SJCRH30 (cell line): ENCODE data around the gene SYNE3. TPM values are rescaled to one million over a fixed set of nuclear protein-coding genes. Genes with fewer than 3 reads are reported as not detected.

ENCODE experiments used
- DNase-seq, 2 experiments: peaks; one replicate each; pipeline ENCODE4 v3.0.0-alpha.2; 2015 to 2020
- H3K27ac ChIP-seq: fragments of 250-450 bp; sonication (Bioruptor Pico); 2 replicates; pipeline ENCODE4 v1.5.1; 2020; ENCODE audit warnings: mild to moderate bottlenecking, moderate library complexity
- H3K27me3 ChIP-seq: fragments of 250-450 bp; sonication (Bioruptor Pico); 2 replicates; pipeline ENCODE4 v1.5.1; 2020; ENCODE audit warnings: mild to moderate bottlenecking, moderate library complexity
- H3K36me3 ChIP-seq: fragments of 250-450 bp; sonication (Bioruptor Pico); 2 replicates; pipeline ENCODE4 v1.5.1; 2020; ENCODE audit warnings: mild to moderate bottlenecking, moderate library complexity
- H3K4me1 ChIP-seq: fragments of 250-450 bp; sonication (Bioruptor Pico); 2 replicates; pipeline ENCODE4 v1.5.1; 2020; ENCODE audit warnings: mild to moderate bottlenecking, moderate library complexity
- H3K4me3 ChIP-seq: fragments of 250-450 bp; sonication (Bioruptor Pico); 2 replicates; pipeline ENCODE4 v1.5.1; 2020; ENCODE audit warnings: mild to moderate bottlenecking, moderate library complexity
- H3K9me3 ChIP-seq: fragments of 250-450 bp; sonication (Bioruptor Pico); replicated peaks from 2 replicates; pipeline ENCODE4 v1.5.1; 2020; ENCODE audit warnings: mild to moderate bottlenecking, moderate library complexity
- total RNA-seq: library from RNA; depleted of rRNA; stranded (reverse); fragments of >200 nt; shearing (Covaris generic); gene quantifications from 2 replicates; pipeline ENCODE4 v1.2.3, GENCODE V29; 2014

The SYNE3 gene
- total RNA-seq, 1 experiment from 2014 or later, result 34.5 TPM

- H3K9me3 ChIP-seq, result no peaks in the 10 kb centered on the region
- H3K27me3 ChIP-seq, result no peaks in the 10 kb centered on the region
- no peak overlapping the region for H3K4me3 ChIP-seq
- H3K27ac ChIP-seq, result no peak overlapping the region
- no peaks in the 10 kb centered on the region for H3K36me3 ChIP-seq
- DNase-seq, result no peak
- peaks cover 3% of the 10 kb centered on the region; the same call in 1 of the 2 replicates for H3K4me1 ChIP-seq
These were observed 6.8 kb upstream of the SYNE3 start for GRCh38 chr14:95523051-95523814.

- no peaks in the 10 kb centered on the region for H3K36me3 ChIP-seq
- H3K27me3 ChIP-seq, result no peaks in the 10 kb centered on the region
- H3K4me3 ChIP-seq, result no peak overlapping the region
- no peaks in the 10 kb centered on the region for H3K9me3 ChIP-seq
- DNase-seq, result no peak
- H3K4me1 ChIP-seq, result peaks cover 8% of the 10 kb centered on the region; the same call in 1 of the 2 replicates
- no peak overlapping the region for H3K27ac ChIP-seq
These were observed 6.1 kb upstream of the SYNE3 start for GRCh38 chr14:95522556-95522955.

GRCh38 chr14:95522116-95522515 is 5.7 kb upstream of the SYNE3 start:
- Histone ChIP-seq H3K4me1 (peaks cover 9% of the 10 kb centered on the region; the same call in 1 of the 2 replicates), H3K9me3 (no peaks in the 10 kb centered on the region), H3K36me3 (no peaks in the 10 kb centered on the region), H3K27ac (no peak overlapping the region), H3K4me3 (no peak overlapping the region), H3K27me3 (no peaks in the 10 kb centered on the region)
- no peak for DNase-seq

- Histone ChIP-seq H3K9me3 (no peaks in the 10 kb centered on the region), H3K36me3 (no peaks in the 10 kb centered on the region), H3K27ac (no peak overlapping the region), H3K27me3 (no peaks in the 10 kb centered on the region), H3K4me3 (no peak overlapping the region), H3K4me1 (peaks cover 8% of the 10 kb centered on the region; the same call in 1 of the 2 replicates)
- DNase-seq, result no peak
These were observed 4.6 kb upstream of the SYNE3 start for GRCh38 chr14:95521001-95521400.

GRCh38 chr14:95520346-95520745 is 3.9 kb upstream of the SYNE3 start:
- no peak overlapping the region for H3K4me3 ChIP-seq
- H3K27me3 ChIP-seq, result no peaks in the 10 kb centered on the region
- peaks cover 8% of the 10 kb centered on the region; the same call in 1 of the 2 replicates for H3K4me1 ChIP-seq
- no peak overlapping the region for H3K27ac ChIP-seq
- no peaks in the 10 kb centered on the region for H3K9me3 ChIP-seq
- no peaks in the 10 kb centered on the region for H3K36me3 ChIP-seq
- DNase-seq, result no peak

GRCh38 chr14:95519699-95520098 is 3.2 kb upstream of the SYNE3 start:
- Histone ChIP-seq H3K4me1 (peaks cover 8% of the 10 kb centered on the region; the same call in 1 of the 2 replicates), H3K27me3 (no peaks in the 10 kb centered on the region), H3K9me3 (no peaks in the 10 kb centered on the region), H3K36me3 (no peaks in the 10 kb centered on the region), H3K27ac (no peak overlapping the region), H3K4me3 (no peak overlapping the region)
- no peak for DNase-seq

- H3K27me3 ChIP-seq, result no peaks in the 10 kb centered on the region
- no peak overlapping the region for H3K27ac ChIP-seq
- no peaks in the 10 kb centered on the region for H3K36me3 ChIP-seq
- H3K4me3 ChIP-seq, result no peak overlapping the region
- DNase-seq, result no peak
- H3K4me1 ChIP-seq, result peaks cover 19% of the 10 kb centered on the region
- no peaks in the 10 kb centered on the region for H3K9me3 ChIP-seq
These were observed 1.7 kb upstream of the SYNE3 start for GRCh38 chr14:95518045-95518751.

GRCh38 chr14:95515596-95516552 is 576 bp downstream of the SYNE3 start:
- H3K9me3 ChIP-seq, result no peaks in the 10 kb centered on the region
- H3K36me3 ChIP-seq, result peaks cover 6% of the 10 kb centered on the region; the same call in 1 of the 2 replicates
- peak overlapping the region; percentile 79 for H3K4me3 ChIP-seq
- H3K4me1 ChIP-seq, result peaks cover 23% of the 10 kb centered on the region
- no peaks in the 10 kb centered on the region for H3K27me3 ChIP-seq
- peak overlapping the region; percentile 91 for H3K27ac ChIP-seq
- peak; percentile 83 for DNase-seq

GRCh38 chr14:95515080-95515489 is 1.4 kb downstream of the SYNE3 start:
- peak; percentile 97 to 98 for DNase-seq
- peaks cover 23% of the 10 kb centered on the region for H3K4me1 ChIP-seq
- no peaks in the 10 kb centered on the region for H3K27me3 ChIP-seq
- H3K36me3 ChIP-seq, result peaks cover 6% of the 10 kb centered on the region; the same call in 1 of the 2 replicates
- peak overlapping the region; percentile 79 for H3K4me3 ChIP-seq
- H3K27ac ChIP-seq, result peak overlapping the region; percentile 91
- H3K9me3 ChIP-seq, result no peaks in the 10 kb centered on the region

- peaks cover 23% of the 10 kb centered on the region for H3K4me1 ChIP-seq
- H3K27ac ChIP-seq, result peak overlapping the region; percentile 91
- H3K36me3 ChIP-seq, result peaks cover 10% of the 10 kb centered on the region; the same call in 1 of the 2 replicates
- H3K9me3 ChIP-seq, result no peaks in the 10 kb centered on the region
- peak overlapping the region; percentile 79 for H3K4me3 ChIP-seq
- H3K27me3 ChIP-seq, result no peaks in the 10 kb centered on the region
- DNase-seq, result peak; percentile 73 to 77
These were observed 2.0 kb downstream of the SYNE3 start for GRCh38 chr14:95514131-95515079.

- no peak overlapping the region for H3K27ac ChIP-seq
- peaks cover 10% of the 10 kb centered on the region; the same call in 1 of the 2 replicates for H3K36me3 ChIP-seq
- no peak for DNase-seq
- H3K4me3 ChIP-seq, result no peak overlapping the region
- no peaks in the 10 kb centered on the region for H3K27me3 ChIP-seq
- H3K4me1 ChIP-seq, result peaks cover 29% of the 10 kb centered on the region
- H3K9me3 ChIP-seq, result no peaks in the 10 kb centered on the region
These were observed 3.2 kb downstream of the SYNE3 start for GRCh38 chr14:95513291-95513690.

- H3K9me3 ChIP-seq, result no peaks in the 10 kb centered on the region
- H3K36me3 ChIP-seq, result peaks cover 10% of the 10 kb centered on the region
- H3K4me1 ChIP-seq, result peaks cover 36% of the 10 kb centered on the region
- no peak overlapping the region for H3K4me3 ChIP-seq
- no peak overlapping the region for H3K27ac ChIP-seq
- no peak for DNase-seq
- H3K27me3 ChIP-seq, result no peaks in the 10 kb centered on the region
These were observed 4.8 kb downstream of the SYNE3 start for GRCh38 chr14:95511687-95512086.

GRCh38 chr14:95510804-95511203 is 5.6 kb downstream of the SYNE3 start:
- H3K36me3 ChIP-seq, result peaks cover 14% of the 10 kb centered on the region
- H3K4me3 ChIP-seq, result no peak overlapping the region
- no peaks in the 10 kb centered on the region for H3K27me3 ChIP-seq
- no peak overlapping the region for H3K27ac ChIP-seq
- H3K9me3 ChIP-seq, result no peaks in the 10 kb centered on the region
- peaks cover 36% of the 10 kb centered on the region for H3K4me1 ChIP-seq
- no peak for DNase-seq
